Trophoblast cell (in vitro differentiated cells and primary cell): ENCODE data around the gene TBC1D12.

Experiments used
- DNase-seq, 2 donors: peaks; one replicate each; pipeline ENCODE4 v3.0.0-alpha.2; 2016
- H2AFZ ChIP-seq: 2 replicates; pipeline ENCODE4 v1.6.1; 2013; ENCODE audit warnings: low read length, moderate library complexity, mild to moderate bottlenecking; ENCODE audit not compliant: insufficient read depth, poor library complexity
- H2AK5ac ChIP-seq: 2 replicates; pipeline ENCODE4 v1.6.1; 2013; ENCODE audit warnings: mild to moderate bottlenecking, low read length
- H2BK120ac ChIP-seq: 2 replicates; pipeline ENCODE4 v1.6.1; 2013; ENCODE audit warnings: low read length, mild to moderate bottlenecking, moderate library complexity; ENCODE audit not compliant: insufficient read depth, poor library complexity
- H2BK12ac ChIP-seq: 2 replicates; pipeline ENCODE4 v1.6.1; 2013; ENCODE audit warnings: mild to moderate bottlenecking, low read length, moderate library complexity
- H2BK5ac ChIP-seq: 2 replicates; pipeline ENCODE4 v1.6.1; 2013; ENCODE audit warnings: low read length, low read depth, moderate library complexity, mild to moderate bottlenecking; ENCODE audit not compliant: poor library complexity
- H3K14ac ChIP-seq: 2 replicates; pipeline ENCODE4 v1.6.1; 2013; ENCODE audit warnings: mild to moderate bottlenecking, low read length
- H3K18ac ChIP-seq: 2 replicates; pipeline ENCODE4 v1.6.1; 2013; ENCODE audit warnings: mild to moderate bottlenecking, low read length
- H3K23ac ChIP-seq: 2 replicates; pipeline ENCODE4 v1.6.1; 2013; ENCODE audit warnings: low read length
- H3K27ac ChIP-seq: 2 replicates; pipeline ENCODE4 v1.5.1; 2013; ENCODE audit warnings: low read depth, mild to moderate bottlenecking, inconsistent platforms, low read length, moderate library complexity
- H3K27me3 ChIP-seq: 2 replicates; pipeline ENCODE4 v1.6.1; 2013; ENCODE audit warnings: inconsistent platforms, mild to moderate bottlenecking, low read length, moderate library complexity; ENCODE audit not compliant: insufficient read depth
- H3K36me3 ChIP-seq, 2 experiments: 1 replicate in 1 of 2; 2 replicates in 1 of 2; pipeline ENCODE4 v1.6.1; 2013; ENCODE audit warnings: low read length in 2 of 2, mild to moderate bottlenecking in 2 of 2, moderate library complexity in 1 of 2; ENCODE audit not compliant: insufficient read depth in 2 of 2, control insufficient read depth in 1 of 2
- H3K4ac ChIP-seq: 2 replicates; pipeline ENCODE4 v1.6.1; 2013; ENCODE audit warnings: low read depth, mild to moderate bottlenecking, low read length, moderate library complexity
- H3K4me1 ChIP-seq, 2 experiments: 1 replicate in 1 of 2; 2 replicates in 1 of 2; pipeline ENCODE4 v1.6.1; 2013; ENCODE audit warnings: low read length in 2 of 2, mild to moderate bottlenecking in 2 of 2, moderate library complexity in 1 of 2; ENCODE audit not compliant: insufficient read depth in 2 of 2, control insufficient read depth in 1 of 2
- H3K4me2 ChIP-seq: 2 replicates; pipeline ENCODE4 v1.6.1; 2013; ENCODE audit warnings: inconsistent platforms, mild to moderate bottlenecking, low read length, moderate library complexity
- H3K4me3 ChIP-seq: 2 replicates; pipeline ENCODE4 v1.5.1; 2013; ENCODE audit warnings: mild to moderate bottlenecking, low read depth, low read length, inconsistent platforms
- H3K79me1 ChIP-seq: one replicate; pipeline ENCODE4 v1.6.1; 2013; ENCODE audit warnings: low read length
- H3K79me2 ChIP-seq: 2 replicates; pipeline ENCODE4 v1.6.1; 2013; ENCODE audit warnings: low read length, mild to moderate bottlenecking; ENCODE audit not compliant: control insufficient read depth, insufficient read depth, poor library complexity
- H3K9ac ChIP-seq: 2 replicates; pipeline ENCODE4 v1.6.1; 2013; ENCODE audit warnings: mild to moderate bottlenecking, low read length
- H3K9me3 ChIP-seq: 2 replicates; pipeline ENCODE4 v1.6.1; 2013; ENCODE audit warnings: low read depth, mild to moderate bottlenecking, control low read depth, inconsistent platforms, low read length; ENCODE audit not compliant: insufficient read depth
- H4K12ac ChIP-seq: 2 replicates; pipeline ENCODE4 v1.6.1; 2013; ENCODE audit warnings: low read depth, mild to moderate bottlenecking, low read length, moderate library complexity
- H4K8ac ChIP-seq: 2 replicates; pipeline ENCODE4 v1.6.1; 2013; ENCODE audit warnings: low read depth, mild to moderate bottlenecking, low read length, moderate library complexity
- H4K91ac ChIP-seq: one replicate; pipeline ENCODE4 v1.6.1; 2013; ENCODE audit warnings: low read depth, mild to moderate bottlenecking, low read length, moderate library complexity
- WGBS: extraction: QIAGEN DNeasy Blood & Tissue Kit; methylation state at CpG from one replicate; pipeline ENCODE4 v1.1.7; 2013; ENCODE audit warnings: missing lambda C conversion rate; ENCODE audit not compliant: insufficient read length, insufficient coverage; ENCODE audit errors: extremely low coverage; 5-methylcytosine and 5-hydroxymethylcytosine counted together

The TBC1D12 gene

GRCh38 chr10:94397549-94398370 is 4.6 kb upstream of the TBC1D12 start:
- H3K27me3 ChIP-seq, result no peaks in the 10 kb centered on the region
- no peak overlapping the region for H3K18ac ChIP-seq
- no peak overlapping the region for H3K23ac ChIP-seq
- no peak overlapping the region for H2AFZ ChIP-seq
- no CpG with 5 or more reads among the region's 12 CpGs for WGBS
- H3K4me1 ChIP-seq, result peaks cover 0 to 4% of the 10 kb centered on the region in 2 experiments
- no peak overlapping the region for H3K27ac ChIP-seq
- no peak overlapping the region for H3K9ac ChIP-seq
- no peak overlapping the region for H3K4me3 ChIP-seq
- no peak overlapping the region for H4K12ac ChIP-seq
- H2BK5ac ChIP-seq, result no peak overlapping the region
- H2BK12ac ChIP-seq, result no peak overlapping the region
- H4K91ac ChIP-seq, result no peak overlapping the region
- DNase-seq, result peak; percentile 56 to 82
- peaks cover 4% of the 10 kb centered on the region for H3K79me1 ChIP-seq
- no peak overlapping the region for H3K4me2 ChIP-seq
- no peak overlapping the region for H3K4ac ChIP-seq
- H4K8ac ChIP-seq, result no peak overlapping the region
- H2BK120ac ChIP-seq, result no peak overlapping the region
- no peaks in the 10 kb centered on the region for H3K9me3 ChIP-seq
- H3K36me3 ChIP-seq, result no peaks in the 10 kb centered on the region
- no peak overlapping the region for H3K14ac ChIP-seq
- peaks cover 4% of the 10 kb centered on the region for H3K79me2 ChIP-seq
- H2AK5ac ChIP-seq, result no peak overlapping the region

DNA sequence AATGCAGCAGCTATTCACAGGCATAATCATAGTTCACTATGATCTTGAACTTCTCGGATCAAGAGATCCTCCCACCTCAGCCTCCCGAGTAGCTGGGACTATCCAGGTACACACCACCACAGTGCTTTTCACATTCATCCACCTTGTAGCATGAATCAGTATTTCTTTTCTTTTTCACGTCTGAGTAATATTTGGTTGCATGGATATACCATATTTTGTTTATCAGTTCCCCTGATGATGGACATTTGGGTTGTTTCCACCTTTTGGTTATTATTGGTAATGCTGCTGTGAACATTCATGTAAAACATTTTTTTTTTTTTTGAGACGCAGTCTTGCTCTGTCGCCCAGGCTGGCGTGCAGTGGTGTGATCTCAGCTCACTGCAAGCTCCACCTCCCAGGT is 3.6 kb upstream of the TBC1D12 start:
- no CpG with 5 or more reads among the region's 6 CpGs for WGBS
- peaks cover 11% of the 10 kb centered on the region for H3K79me2 ChIP-seq
- H3K14ac ChIP-seq, result no peak overlapping the region
- H3K27me3 ChIP-seq, result no peaks in the 10 kb centered on the region
- no peak overlapping the region for H3K18ac ChIP-seq
- no peak overlapping the region for H3K27ac ChIP-seq
- no peak overlapping the region for H2AK5ac ChIP-seq
- DNase-seq, result peak in 1 of 2 donors; percentile 8
- no peak overlapping the region for H2BK12ac ChIP-seq
- no peaks in the 10 kb centered on the region for H3K9me3 ChIP-seq
- H2AFZ ChIP-seq, result no peak overlapping the region
- H4K91ac ChIP-seq, result no peak overlapping the region
- H3K4me1 ChIP-seq, result peaks cover 0 to 4% of the 10 kb centered on the region in 2 experiments
- no peak overlapping the region for H3K9ac ChIP-seq
- H3K4me3 ChIP-seq, result no peak overlapping the region
- no peak overlapping the region for H3K4ac ChIP-seq
- H2BK5ac ChIP-seq, result no peak overlapping the region
- no peak overlapping the region for H3K4me2 ChIP-seq
- H4K12ac ChIP-seq, result no peak overlapping the region
- no peak overlapping the region for H4K8ac ChIP-seq
- H3K23ac ChIP-seq, result no peak overlapping the region
- H2BK120ac ChIP-seq, result no peak overlapping the region
- no peaks in the 10 kb centered on the region for H3K36me3 ChIP-seq
- H3K79me1 ChIP-seq, result peaks cover 10% of the 10 kb centered on the region

GRCh38 chr10:94402843-94403379 is 570 bp downstream of the TBC1D12 start:
- Histone ChIP-seq H3K4me2 (peak overlapping the region; percentile 83), H3K27ac (peak overlapping the region; percentile 88), H4K91ac (peak overlapping the region; percentile 53), H3K18ac (peak overlapping the region; percentile 78), H3K79me1 (peaks cover 10% of the 10 kb centered on the region), H2BK12ac (no peak overlapping the region), H3K27me3 (no peaks in the 10 kb centered on the region), H2BK120ac (peak overlapping the region; percentile 52), H3K36me3 (no peaks in the 10 kb centered on the region), H2BK5ac (peak overlapping the region; percentile 85), H2AK5ac (no peak overlapping the region), H3K4me3 (peak overlapping the region; percentile 87), H3K9ac (peak overlapping the region; percentile 78), H3K23ac (no peak overlapping the region), H3K4ac (peak overlapping the region; percentile 39), H4K8ac (peak overlapping the region; percentile 73), H4K12ac (peak overlapping the region; percentile 71), H3K9me3 (no peaks in the 10 kb centered on the region), H3K14ac (peak overlapping the region; percentile 90), H2AFZ (peak overlapping the region; percentile 64), H3K4me1 (no peaks in the 10 kb centered on the region), H3K79me2 (peaks cover 11% of the 10 kb centered on the region)
- DNase-seq, result peak; percentile 30 to 58
- WGBS, result no CpG with 5 or more reads among the region's 77 CpGs

- Histone ChIP-seq H3K4me2 (peak overlapping the region; percentile 83), H3K4ac (no peak overlapping the region), H3K9ac (peak overlapping the region; percentile 18), H3K23ac (no peak overlapping the region), H2BK5ac (peak overlapping the region; percentile 22), H4K8ac (peak overlapping the region; percentile 59), H3K14ac (peak overlapping the region; percentile 47), H3K18ac (peak overlapping the region; percentile 72), H3K4me1 (no peaks in the 10 kb centered on the region), H4K12ac (peak overlapping the region; percentile 71), H3K27me3 (no peaks in the 10 kb centered on the region), H2AFZ (peak overlapping the region; percentile 64), H3K79me2 (peaks cover 11% of the 10 kb centered on the region), H2BK120ac (peak overlapping the region; percentile 37), H3K79me1 (peaks cover 10% of the 10 kb centered on the region), H2BK12ac (no peak overlapping the region), H4K91ac (peak overlapping the region; percentile 53), H3K4me3 (peak overlapping the region; percentile 87), H3K9me3 (no peaks in the 10 kb centered on the region), H2AK5ac (no peak overlapping the region), H3K27ac (peak overlapping the region; percentile 88), H3K36me3 (no peaks in the 10 kb centered on the region)
- peak; percentile 92 to 95 for DNase-seq
- no CpG with 5 or more reads among the region's 51 CpGs for WGBS
Observed at GRCh38 chr10:94403380-94404213, 1.3 kb downstream of the TBC1D12 start.
